Transverse colon (tissue), 4 donors: ENCODE measurements around the gene MB21D2. TPM values are rescaled to one million over a fixed set of nuclear protein-coding genes. Genes with fewer than 3 reads are reported as not detected.

Experiments
- DNase-seq: peaks from one replicate; pipeline ENCODE4 v3.0.0-alpha.2; 2019
- H3K27ac ChIP-seq, 4 donors: fragments of 200-600 bp; sonication (generic); 2 replicates each; pipeline ENCODE4 v1.5.1; 2016 to 2018; ENCODE audit warnings: inconsistent platforms in 4 of 4
- H3K27me3 ChIP-seq: fragments of 200-600 bp; sonication (generic); 2 replicates; pipeline ENCODE4 v1.5.1; 2017; ENCODE audit warnings: inconsistent platforms
- H3K36me3 ChIP-seq, 4 donors: fragments of 200-600 bp; sonication (generic); 2 replicates each; pipeline ENCODE4 v1.5.1; 2017 to 2019; ENCODE audit warnings: inconsistent platforms in 4 of 4
- H3K4me1 ChIP-seq, 4 donors: fragments of 200-600 bp; sonication (generic); 2 replicates each; pipeline ENCODE4 v1.5.1; 2017 to 2020; ENCODE audit warnings: inconsistent platforms in 4 of 4
- H3K4me3 ChIP-seq, 4 donors: fragments of 200-600 bp; sonication (generic); 1 replicate in 1 of 4; 2 replicates in 3 of 4; pipeline versions ENCODE4 v1.5.1 to v1.6.1; 2017 to 2019; ENCODE audit warnings: inconsistent platforms in 4 of 4
- H3K9me3 ChIP-seq, 2 donors: fragments of 200-600 bp; sonication (generic); 2 replicates each; pipeline ENCODE4 v1.5.1; 2017 to 2019; ENCODE audit warnings: inconsistent platforms in 2 of 2
- EP300 ChIP-seq: sonication (generic); formaldehyde crosslinking; IDR thresholded peaks from one replicate; pipeline ENCODE4 v1.6.1; 2017; ENCODE audit warnings: antibody characterized with exemption, low read depth
- POLR2A ChIP-seq: fragments of 450-650 bp; IDR thresholded peaks from one replicate; pipeline ENCODE4 v1.6.1; 2016; ENCODE audit warnings: antibody characterized with exemption, mild to moderate bottlenecking, moderate library complexity
- POLR2AphosphoS5 ChIP-seq, 3 donors: sonication (generic); formaldehyde crosslinking; IDR thresholded peaks; one replicate each; pipeline ENCODE4 v1.6.1; 2016; ENCODE audit warnings: antibody characterized with exemption in 3 of 3
- WGBS, 2 donors: methylation state at CpG; one replicate each; pipeline ENCODE4 v1.1.5; 2018; ENCODE audit warnings: low coverage in 1 of 2; 5-methylcytosine and 5-hydroxymethylcytosine counted together
- in situ Hi-C, 4 donors: fragments of 200-750 bp; cut with MboI; loops; one replicate each; pipeline versions ENCODE4 v1.15.0 to v1.15.1; 2017; ENCODE audit warnings: low sequenced_read_pairs in 3 of 4, low pct_ligation_motif_present in 1 of 4, low pct_unique_long_range_greater_than_20kb in 1 of 4
- intact Hi-C: fragments of 100-400 bp; cut with DNase I; formaldehyde crosslinking; loops from one replicate; pipeline ENCODE4 v1.15.1; 2023; ENCODE audit warnings: low total_unique reads
- total RNA-seq, 4 donors: library from RNA; depleted of rRNA; stranded (reverse); fragments of >200 nt; gene quantifications; one replicate each; pipeline ENCODE4 v1.1.0, GENCODE V29; 2016
- TF ChIP-seq, protein P1 (sequence below), 5 experiments: fragments of 200-600 bp in 3 of 5; fragments of 450-650 bp in 2 of 5; sonication (generic) in 3 of 5; IDR thresholded peaks; 1 replicate in 2 of 5; 2 replicates in 3 of 5; pipeline ENCODE4 v1.5.1; 2016 to 2017; ENCODE audit warnings: antibody characterized with exemption in 5 of 5, inconsistent platforms in 3 of 5, mild to moderate bottlenecking in 2 of 5, moderate library complexity in 1 of 5

The MB21D2 gene
- total RNA-seq, 4 donors from 2014 or later, result 1.5 to 8.4 (median 4.2) TPM

- peaks cover 0 to 11% (median 5%) of the 10 kb centered on the region in 4 donors for H3K4me1 ChIP-seq
- WGBS, 2 donors, result 37 to 100% methylated on average over 1 to 2 of the region's 2 CpGs
- H3K36me3 ChIP-seq, result no peaks in the 10 kb centered on the region
- DNase-seq, result peak; percentile 9
- peak overlapping the region in 1 of 4 donors; percentile 4 for H3K27ac ChIP-seq
- intact Hi-C loops, result no loop called here
- H3K27me3 ChIP-seq, result no peaks in the 10 kb centered on the region
- no peak overlapping the region for H3K4me3 ChIP-seq
- no peak for TF ChIP-seq EP300
- TF ChIP-seq, protein P1, sequence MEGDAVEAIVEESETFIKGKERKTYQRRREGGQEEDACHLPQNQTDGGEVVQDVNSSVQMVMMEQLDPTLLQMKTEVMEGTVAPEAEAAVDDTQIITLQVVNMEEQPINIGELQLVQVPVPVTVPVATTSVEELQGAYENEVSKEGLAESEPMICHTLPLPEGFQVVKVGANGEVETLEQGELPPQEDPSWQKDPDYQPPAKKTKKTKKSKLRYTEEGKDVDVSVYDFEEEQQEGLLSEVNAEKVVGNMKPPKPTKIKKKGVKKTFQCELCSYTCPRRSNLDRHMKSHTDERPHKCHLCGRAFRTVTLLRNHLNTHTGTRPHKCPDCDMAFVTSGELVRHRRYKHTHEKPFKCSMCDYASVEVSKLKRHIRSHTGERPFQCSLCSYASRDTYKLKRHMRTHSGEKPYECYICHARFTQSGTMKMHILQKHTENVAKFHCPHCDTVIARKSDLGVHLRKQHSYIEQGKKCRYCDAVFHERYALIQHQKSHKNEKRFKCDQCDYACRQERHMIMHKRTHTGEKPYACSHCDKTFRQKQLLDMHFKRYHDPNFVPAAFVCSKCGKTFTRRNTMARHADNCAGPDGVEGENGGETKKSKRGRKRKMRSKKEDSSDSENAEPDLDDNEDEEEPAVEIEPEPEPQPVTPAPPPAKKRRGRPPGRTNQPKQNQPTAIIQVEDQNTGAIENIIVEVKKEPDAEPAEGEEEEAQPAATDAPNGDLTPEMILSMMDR (IDR thresholded peaks at IDR 0.05), result peak in 1 of 5 experiments; percentile 19
- no peak for TF ChIP-seq POLR2A
- no peak for TF ChIP-seq POLR2AphosphoS5 (IDR thresholded peaks at IDR 0.05)
- in situ Hi-C loops, result loop anchor here in 1 of 4 donors (10.0 kb wide), 1 partner anchor 749 kb away; no protein-coding TSS in a partner anchor
- H3K9me3 ChIP-seq, result no peaks in the 10 kb centered on the region
Measured at GRCh38 chr3:192825657-192826200, 91.9 kb downstream of the MB21D2 start.

DNA sequence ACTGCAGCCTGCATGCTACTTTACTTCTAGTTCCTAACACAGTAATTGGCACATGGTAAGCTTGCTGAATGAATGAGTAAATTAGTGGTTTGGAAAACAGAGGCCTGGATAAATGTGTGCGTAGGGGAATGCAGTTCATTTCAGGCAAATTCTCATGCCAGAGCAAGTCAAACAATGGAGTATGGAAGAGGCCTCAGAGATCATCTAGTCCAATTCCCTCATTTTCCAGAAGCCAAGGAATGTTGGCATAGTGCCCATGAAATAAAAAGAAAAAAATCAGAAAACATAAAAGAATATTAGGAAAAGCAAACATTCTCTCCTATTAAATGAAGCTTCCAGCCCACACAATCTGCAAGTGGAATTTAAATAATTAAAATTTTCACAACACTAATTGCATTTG is 92.4 kb downstream of the MB21D2 start:
- intact Hi-C loops (no loop called here), in situ Hi-C loops (loop anchor here in 1 of 4 donors (10.0 kb wide), 1 partner anchor 750 kb away; no protein-coding TSS in a partner anchor)

GRCh38 chr3:192824313-192824712 is 93.3 kb downstream of the MB21D2 start:
- WGBS, 2 donors, result 87 to 91% methylated on average over 2 of the region's 2 CpGs
- TF ChIP-seq POLR2A (no peak), POLR2AphosphoS5 (IDR thresholded peaks at IDR 0.05) (no peak), EP300 (no peak)
- TF ChIP-seq, protein P1 (IDR thresholded peaks at IDR 0.05), result no peak

More for the DNA sequence above, 92.4 kb downstream of the MB21D2 start:
- no peaks in the 10 kb centered on the region for H3K27me3 ChIP-seq
- H3K9me3 ChIP-seq, result no peaks in the 10 kb centered on the region
- TF ChIP-seq, protein P1 (IDR thresholded peaks at IDR 0.05), result no peak
- TF ChIP-seq POLR2A (no peak), POLR2AphosphoS5 (IDR thresholded peaks at IDR 0.05) (no peak), EP300 (no peak)
- H3K27ac ChIP-seq, result peak overlapping the region in 1 of 4 donors; percentile 4
- H3K4me3 ChIP-seq, result no peak overlapping the region
- H3K36me3 ChIP-seq, result no peaks in the 10 kb centered on the region
- H3K4me1 ChIP-seq, result peaks cover 0 to 11% (median 4%) of the 10 kb centered on the region in 4 donors
- 67% methylated on average over 1 of the region's 1 CpG for WGBS, 2 donors
- DNase-seq, result no peak

GRCh38 chr3:192821161-192821560 is 96.5 kb downstream of the MB21D2 start:
- H3K36me3 ChIP-seq, result no peaks in the 10 kb centered on the region
- H3K27ac ChIP-seq, result no peak overlapping the region
- H3K4me1 ChIP-seq, result peaks cover 0 to 24% (median 6%) of the 10 kb centered on the region in 4 donors
- WGBS, 2 donors, result 88 to 91% methylated on average over 2 of the region's 2 CpGs
- DNase-seq, result no peak
- no peaks in the 10 kb centered on the region for H3K27me3 ChIP-seq
- H3K9me3 ChIP-seq, result no peaks in the 10 kb centered on the region
- no peak for TF ChIP-seq POLR2AphosphoS5 (IDR thresholded peaks at IDR 0.05)
- no peak for TF ChIP-seq EP300
- TF ChIP-seq POLR2A, result no peak
- TF ChIP-seq, protein P1 (IDR thresholded peaks at IDR 0.05), result no peak
- intact Hi-C loops (no loop called here), in situ Hi-C loops (loop anchor here in 2 of 4 donors (10.0 to 25.0 kb wide), 3 partner anchors 641 to 754 kb away; partner anchors contain the start of gene ATP13A4 (in 1 of the 2))
- H3K4me3 ChIP-seq, result no peak overlapping the region

More at GRCh38 chr3:192824313-192824712, 93.3 kb downstream of the MB21D2 start:
- intact Hi-C loops (no loop called here), in situ Hi-C loops (loop anchor here in 2 of 4 donors (10.0 to 25.0 kb wide), 3 partner anchors 638 to 750 kb away; partner anchors contain the start of gene ATP13A4 (in 1 of the 2))
- no peaks in the 10 kb centered on the region for H3K9me3 ChIP-seq
- H3K36me3 ChIP-seq, result no peaks in the 10 kb centered on the region
- H3K4me3 ChIP-seq, result no peak overlapping the region
- DNase-seq, result no peak
- H3K27me3 ChIP-seq, result no peaks in the 10 kb centered on the region
- no peak overlapping the region for H3K27ac ChIP-seq
- H3K4me1 ChIP-seq, result peaks cover 0 to 16% (median 4%) of the 10 kb centered on the region in 4 donors
